GM10847 (cell line): ENCODE measurements around the gene NEK6.

Experiments
- POLR2A ChIP-seq: IDR thresholded peaks from 2 replicates; pipeline ENCODE4 v1.6.1; 2011; ENCODE audit not compliant: insufficient read length; ENCODE audit errors: extremely low read depth

The NEK6 gene

GRCh38 chr9:124279531-124280175, 21.9 kb downstream of the NEK6 start:
- no peak for TF ChIP-seq POLR2A

GRCh38 chr9:124280176-124280691, 22.5 kb downstream of the NEK6 start:
- TF ChIP-seq POLR2A, result no peak

GRCh38 chr9:124281931-124282371, 24.2 kb downstream of the NEK6 start:
- no peak for TF ChIP-seq POLR2A

GRCh38 chr9:124282442-124283227, 24.9 kb downstream of the NEK6 start:
- TF ChIP-seq POLR2A, result no peak

- TF ChIP-seq POLR2A, result no peak
Measured at GRCh38 chr9:124283228-124283814, 25.6 kb downstream of the NEK6 start.

- no peak for TF ChIP-seq POLR2A
Measured at GRCh38 chr9:124284237-124284831, 26.6 kb downstream of the NEK6 start.

- TF ChIP-seq POLR2A, result no peak
Measured at GRCh38 chr9:124284940-124285441, 27.2 kb downstream of the NEK6 start.

- TF ChIP-seq POLR2A, result no peak
Measured at GRCh38 chr9:124285490-124285889, 27.7 kb downstream of the NEK6 start.

GRCh38 chr9:124285903-124286291, 28.1 kb downstream of the NEK6 start:
- TF ChIP-seq POLR2A, result no peak

- peak; percentile 14 for TF ChIP-seq POLR2A
Measured at GRCh38 chr9:124286292-124286931, 28.7 kb downstream of the NEK6 start.

GRCh38 chr9:124290053-124290591, 32.4 kb downstream of the NEK6 start:
- TF ChIP-seq POLR2A, result no peak

- no peak for TF ChIP-seq POLR2A
Measured at GRCh38 chr9:124290743-124291554, 33.2 kb downstream of the NEK6 start.

GRCh38 chr9:124291801-124292396, 34.1 kb downstream of the NEK6 start:
- TF ChIP-seq POLR2A, result no peak
